Measurements from ENCODE around the gene UBALD2.
"Not testable (repeated sequence)": the region's sequence is repeated elsewhere in the genome, so short reads cannot be mapped to it uniquely, and the experiment has no call there.

UBALD2 gene

GRCh38 chr17:76278268-76278908 is 13.2 kb downstream of the UBALD2 start:
- DNase-seq, result no peak

- peak; percentile 64 for DNase-seq
These were observed 14.0 kb downstream of the UBALD2 start for GRCh38 chr17:76278952-76279741.

- no peak for DNase-seq
These were observed 14.7 kb downstream of the UBALD2 start for GRCh38 chr17:76279742-76280287.

GRCh38 chr17:76280650-76281049 is 15.5 kb downstream of the UBALD2 start:
- no peak for DNase-seq

GRCh38 chr17:76281573-76282371 is 16.6 kb downstream of the UBALD2 start:
- DNase-seq, result no peak

- DNase-seq, result no peak
These were observed 27.4 kb downstream of the UBALD2 start for GRCh38 chr17:76292567-76292966.

- no peak for DNase-seq
These were observed 28.0 kb downstream of the UBALD2 start for GRCh38 chr17:76293106-76293505.

GRCh38 chr17:76296186-76296585 is 31.0 kb downstream of the UBALD2 start:
- DNase-seq, result no peak

GRCh38 chr17:76296889-76297288 is 31.7 kb downstream of the UBALD2 start:
- no peak for DNase-seq

GRCh38 chr17:76297436-76297835 is 32.3 kb downstream of the UBALD2 start:
- DNase-seq, result no peak

- DNase-seq, result no peak
These were observed 39.3 kb downstream of the UBALD2 start for GRCh38 chr17:76304226-76305134.

GRCh38 chr17:76305135-76305454 is 39.9 kb downstream of the UBALD2 start:
- DNase-seq, result not testable (repeated sequence)

GRCh38 chr17:76307299-76307965 is 42.3 kb downstream of the UBALD2 start:
- DNase-seq, result no peak

GRCh38 chr17:76307966-76308338 is 42.8 kb downstream of the UBALD2 start, which contains the start of gene QRICH2:
QRICH2 (minus strand) TSS chr17:76308276; CDS start chr17:76307998, 278 bp downstream.
- DNase-seq, result no peak

- DNase-seq, result no peak
These were observed 44.3 kb downstream of the UBALD2 start for GRCh38 chr17:76309461-76309860.

GRCh38 chr17:76312735-76313134 is 47.6 kb downstream of the UBALD2 start:
- no peak for DNase-seq

GRCh38 chr17:76314392-76315227 is 49.5 kb downstream of the UBALD2 start:
- no peak for DNase-seq

- no peak for DNase-seq
These were observed 52.4 kb downstream of the UBALD2 start for GRCh38 chr17:76317535-76317934.

GRCh38 chr17:76318586-76318985 is 53.4 kb downstream of the UBALD2 start:
- no peak for DNase-seq

Measured in COR-L47 (cell line).